Measurements from ENCODE around the gene OSER1.
"Not testable (repeated sequence)": the region's sequence is repeated elsewhere in the genome, so short reads cannot be mapped to it uniquely, and the experiment has no call there.

OSER1 gene

GRCh38 chr20:44195605-44196004 lies 15.0 kb downstream of the OSER1 start:
- TF ChIP-seq, protein P1, sequence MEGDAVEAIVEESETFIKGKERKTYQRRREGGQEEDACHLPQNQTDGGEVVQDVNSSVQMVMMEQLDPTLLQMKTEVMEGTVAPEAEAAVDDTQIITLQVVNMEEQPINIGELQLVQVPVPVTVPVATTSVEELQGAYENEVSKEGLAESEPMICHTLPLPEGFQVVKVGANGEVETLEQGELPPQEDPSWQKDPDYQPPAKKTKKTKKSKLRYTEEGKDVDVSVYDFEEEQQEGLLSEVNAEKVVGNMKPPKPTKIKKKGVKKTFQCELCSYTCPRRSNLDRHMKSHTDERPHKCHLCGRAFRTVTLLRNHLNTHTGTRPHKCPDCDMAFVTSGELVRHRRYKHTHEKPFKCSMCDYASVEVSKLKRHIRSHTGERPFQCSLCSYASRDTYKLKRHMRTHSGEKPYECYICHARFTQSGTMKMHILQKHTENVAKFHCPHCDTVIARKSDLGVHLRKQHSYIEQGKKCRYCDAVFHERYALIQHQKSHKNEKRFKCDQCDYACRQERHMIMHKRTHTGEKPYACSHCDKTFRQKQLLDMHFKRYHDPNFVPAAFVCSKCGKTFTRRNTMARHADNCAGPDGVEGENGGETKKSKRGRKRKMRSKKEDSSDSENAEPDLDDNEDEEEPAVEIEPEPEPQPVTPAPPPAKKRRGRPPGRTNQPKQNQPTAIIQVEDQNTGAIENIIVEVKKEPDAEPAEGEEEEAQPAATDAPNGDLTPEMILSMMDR (IDR thresholded peaks at IDR 0.05; ENCODE audit: low read depth, low read length, missing control alignments), result no peak
- H3K4me3 ChIP-seq (ENCODE audit: low read depth, low read length), result no peak overlapping the region
- DNase-seq (ENCODE audit: low read depth), result no peak

- no peak overlapping the region for H3K4me3 ChIP-seq (ENCODE audit: low read depth, low read length)
- TF ChIP-seq, protein P1 (IDR thresholded peaks at IDR 0.05; ENCODE audit: low read depth, low read length, missing control alignments), result no peak
- no peak for DNase-seq (ENCODE audit: low read depth)
These were observed 16.8 kb downstream of the OSER1 start for GRCh38 chr20:44193801-44194200.

DNA sequence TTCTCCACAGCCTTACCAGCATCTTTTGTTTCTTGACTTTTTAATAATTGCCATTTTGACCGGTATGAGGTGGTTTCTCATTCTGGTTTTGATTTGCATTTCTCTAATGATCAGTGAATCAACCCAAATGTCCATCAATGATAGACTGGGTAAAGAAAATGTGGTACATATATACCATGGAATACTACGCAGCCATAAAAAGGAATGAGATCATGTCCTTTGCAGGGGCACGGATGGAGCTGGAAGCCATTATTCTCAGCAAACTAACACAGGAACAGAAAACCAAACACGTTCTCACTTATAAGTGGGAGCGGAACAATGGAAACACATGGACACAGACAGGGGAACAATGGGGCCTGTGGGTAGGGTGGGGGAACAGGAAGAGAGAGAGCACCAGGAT lies 18.9 kb downstream of the OSER1 start:
- H3K4me3 ChIP-seq (ENCODE audit: low read depth, low read length); DNase-seq (ENCODE audit: low read depth): not testable (repeated sequence)

GRCh38 chr20:44190197-44190852 lies 20.2 kb downstream of the OSER1 start:
- DNase-seq (ENCODE audit: low read depth), result peak; percentile 38
- not testable (repeated sequence) for H3K4me3 ChIP-seq (ENCODE audit: low read depth, low read length)
- TF ChIP-seq, protein P1 (IDR thresholded peaks at IDR 0.05; ENCODE audit: low read depth, low read length, missing control alignments), result peak; percentile 80

DNA sequence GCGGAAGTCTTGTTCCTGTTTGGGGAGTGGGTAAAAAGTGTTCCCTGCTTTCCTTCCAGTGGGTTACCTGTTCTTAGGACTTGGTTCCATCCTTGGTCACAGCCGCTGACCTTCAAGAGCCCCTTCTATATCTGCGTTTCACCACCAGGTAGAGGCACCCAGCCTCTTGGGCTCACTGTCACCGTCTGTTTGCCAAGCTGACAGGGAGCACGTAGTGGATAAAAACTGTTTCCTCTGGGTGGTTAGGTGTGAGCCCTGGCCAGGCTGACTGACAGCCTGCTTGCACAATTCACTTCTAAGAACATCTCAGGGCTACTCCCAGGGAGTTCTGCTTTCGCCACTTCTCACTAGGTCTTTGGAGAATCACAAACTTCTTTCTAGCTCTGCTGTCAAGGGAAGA lies 21.8 kb downstream of the OSER1 start:
- H3K4me3 ChIP-seq (ENCODE audit: low read depth, low read length), result no peak overlapping the region
- no peak for DNase-seq (ENCODE audit: low read depth)
- TF ChIP-seq, protein P1 (IDR thresholded peaks at IDR 0.05; ENCODE audit: low read depth, low read length, missing control alignments), result no peak

DNA sequence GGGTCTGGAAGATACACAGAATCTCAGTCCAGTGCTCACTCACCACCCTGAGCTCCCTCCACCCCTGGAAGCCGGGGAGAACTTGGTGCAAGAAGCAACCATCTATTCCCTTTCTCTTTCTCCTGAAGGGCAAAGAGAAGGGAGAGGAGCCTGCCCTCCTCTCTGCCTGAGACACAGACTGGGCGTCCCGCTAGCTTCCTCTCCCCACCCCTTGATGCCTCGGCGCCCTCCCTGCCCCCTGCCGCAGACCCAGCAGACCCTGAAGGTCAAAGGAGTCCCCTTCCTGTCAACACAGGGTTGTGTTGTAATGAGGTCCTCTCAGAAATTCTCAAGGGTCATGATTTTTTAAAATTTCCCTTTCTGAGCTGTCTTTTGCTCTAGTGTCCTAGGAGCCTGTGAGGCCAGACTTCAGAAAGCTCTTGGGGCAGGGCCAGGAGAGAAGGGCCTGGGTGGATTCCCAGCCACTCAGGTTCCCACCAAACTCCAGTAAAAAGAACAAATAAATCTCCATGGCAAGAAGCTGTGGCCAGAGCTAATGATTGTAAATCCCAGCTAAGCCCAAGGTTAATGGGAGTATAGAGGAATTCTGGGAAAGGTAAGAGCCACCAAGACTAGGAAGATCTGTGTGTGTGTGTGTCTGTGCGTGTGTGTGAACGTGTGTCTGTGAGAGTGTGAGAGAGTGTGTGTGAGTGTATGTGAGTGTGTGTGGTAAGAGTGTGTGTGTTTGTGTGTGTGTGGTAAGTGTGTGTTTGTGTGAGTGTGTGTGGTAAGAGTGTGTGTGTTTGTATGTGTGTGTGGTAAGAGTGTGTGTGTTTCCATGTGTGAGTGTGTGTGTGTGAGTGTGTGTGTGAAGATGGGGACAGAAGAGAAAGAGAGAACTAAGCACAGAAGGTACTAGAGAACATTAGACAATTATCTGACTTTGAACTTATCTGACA lies 22.5 kb downstream of the OSER1 start:
- TF ChIP-seq, protein P1 (IDR thresholded peaks at IDR 0.05; ENCODE audit: low read depth, low read length, missing control alignments), result no peak
- DNase-seq (ENCODE audit: low read depth), result no peak
- H3K4me3 ChIP-seq (ENCODE audit: low read depth, low read length), result no peak overlapping the region

GRCh38 chr20:44187054-44187771 lies 23.4 kb downstream of the OSER1 start, which contains the start of gene JPH2:
Gene JPH2, minus strand, starts transcription at chr20:44187188. Its CDS starts 483 bp downstream, at chr20:44186705.
- H3K4me3 ChIP-seq (ENCODE audit: low read depth, low read length), result no peak within 1 kb of the TSS
- no peak for DNase-seq (ENCODE audit: low read depth)
- TF ChIP-seq, protein P1 (IDR thresholded peaks at IDR 0.05; ENCODE audit: low read depth, low read length, missing control alignments), result no peak

Data from GM12864 (cell line).